NCI-H748 treated with DMSO at 0.1 percent for 48 hours (cell line): ENCODE results near the gene ELMO1.

Experiments
- DNase-seq: peaks from one replicate; lab custom pipeline; 2025; lab: John Stamatoyannopoulos, UW

The ELMO1 gene

DNA sequence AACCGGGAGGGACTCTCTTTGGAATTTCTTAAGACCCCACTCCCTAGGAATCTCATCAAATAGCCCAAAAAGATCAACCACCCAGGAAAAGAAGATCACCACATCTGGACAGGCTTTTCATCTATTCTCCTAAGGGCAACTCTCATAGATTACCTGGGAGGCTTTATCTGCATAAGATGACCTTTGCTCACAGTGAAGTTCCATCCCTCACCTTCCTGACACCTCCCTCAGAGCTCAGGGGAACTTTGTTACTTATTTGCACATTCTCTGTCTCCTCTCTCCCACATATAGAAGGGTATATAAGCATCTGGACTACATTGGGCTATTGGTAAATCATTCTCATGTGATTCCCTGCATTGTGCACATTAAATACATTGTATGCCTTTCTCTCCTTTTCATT lies 80.1 kb downstream of the ELMO1 start:
- no peak for DNase-seq

- no peak for DNase-seq
Observed at GRCh38 chr7:37367010-37367409, 81.7 kb downstream of the ELMO1 start.

DNA sequence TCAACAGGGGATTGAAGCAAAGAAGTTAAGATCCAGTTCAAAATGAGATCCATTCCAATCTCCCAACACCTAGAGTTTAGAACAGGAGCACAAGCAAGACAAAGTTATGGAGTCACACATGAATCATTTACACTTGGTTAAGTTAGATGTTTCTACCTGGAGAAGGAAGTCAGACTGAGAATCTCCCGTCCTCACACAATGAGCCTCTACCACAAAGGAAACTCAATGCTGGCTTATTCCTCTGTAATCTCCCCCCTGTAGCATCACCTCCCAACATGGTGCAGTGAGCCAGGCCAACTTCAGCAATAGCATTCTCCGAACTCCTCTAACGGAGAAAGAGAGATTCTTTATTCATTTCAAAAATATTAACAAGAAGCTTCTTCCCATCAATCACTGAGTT lies 82.2 kb downstream of the ELMO1 start:
- no peak for DNase-seq

DNA sequence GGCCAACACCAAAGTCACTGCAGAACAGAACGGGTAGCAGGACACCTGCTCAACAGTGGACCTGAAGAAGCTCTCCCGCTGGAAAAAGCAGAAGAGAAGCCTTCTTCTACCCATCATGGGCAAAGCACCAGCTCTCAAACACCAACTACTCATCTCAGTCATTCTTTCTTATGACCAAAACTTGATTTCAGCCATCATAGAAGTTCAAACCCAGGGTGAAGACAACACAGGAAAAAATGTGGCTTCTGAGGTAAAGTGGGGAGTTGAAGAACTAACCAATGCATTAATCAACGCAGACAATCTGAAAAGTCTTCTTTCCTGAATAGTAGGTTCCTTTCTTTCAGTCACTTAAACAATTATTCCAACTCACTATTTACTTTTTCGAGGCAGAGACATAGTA lies 83.3 kb downstream of the ELMO1 start:
- DNase-seq = no peak

- DNase-seq = no peak
Observed at GRCh38 chr7:37364856-37365255, 83.8 kb downstream of the ELMO1 start.

GRCh38 chr7:37363536-37364491 lies 84.8 kb downstream of the ELMO1 start:
- DNase-seq = no peak

- DNase-seq = no peak
Observed at GRCh38 chr7:37362802-37363201, 85.9 kb downstream of the ELMO1 start.

DNA sequence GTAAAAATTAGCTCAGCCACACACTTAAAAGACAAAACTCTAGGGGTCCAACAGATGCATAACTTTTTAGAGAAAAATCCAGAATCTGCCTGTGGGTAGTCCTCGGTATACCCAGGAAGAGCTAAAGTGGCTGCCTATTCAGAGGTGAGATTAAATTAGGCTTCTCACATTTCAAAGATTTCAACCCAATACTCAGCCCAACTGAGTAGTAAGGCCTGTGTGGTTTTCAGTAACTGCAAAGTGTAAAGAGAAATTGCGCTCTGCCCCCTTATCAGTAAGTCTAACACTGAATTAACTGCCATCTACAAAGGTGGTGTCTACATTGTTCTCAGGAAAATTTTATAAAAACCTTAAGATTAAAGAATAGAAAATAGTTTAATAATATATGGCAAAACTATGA lies 88.2 kb downstream of the ELMO1 start:
- DNase-seq = no peak

DNA sequence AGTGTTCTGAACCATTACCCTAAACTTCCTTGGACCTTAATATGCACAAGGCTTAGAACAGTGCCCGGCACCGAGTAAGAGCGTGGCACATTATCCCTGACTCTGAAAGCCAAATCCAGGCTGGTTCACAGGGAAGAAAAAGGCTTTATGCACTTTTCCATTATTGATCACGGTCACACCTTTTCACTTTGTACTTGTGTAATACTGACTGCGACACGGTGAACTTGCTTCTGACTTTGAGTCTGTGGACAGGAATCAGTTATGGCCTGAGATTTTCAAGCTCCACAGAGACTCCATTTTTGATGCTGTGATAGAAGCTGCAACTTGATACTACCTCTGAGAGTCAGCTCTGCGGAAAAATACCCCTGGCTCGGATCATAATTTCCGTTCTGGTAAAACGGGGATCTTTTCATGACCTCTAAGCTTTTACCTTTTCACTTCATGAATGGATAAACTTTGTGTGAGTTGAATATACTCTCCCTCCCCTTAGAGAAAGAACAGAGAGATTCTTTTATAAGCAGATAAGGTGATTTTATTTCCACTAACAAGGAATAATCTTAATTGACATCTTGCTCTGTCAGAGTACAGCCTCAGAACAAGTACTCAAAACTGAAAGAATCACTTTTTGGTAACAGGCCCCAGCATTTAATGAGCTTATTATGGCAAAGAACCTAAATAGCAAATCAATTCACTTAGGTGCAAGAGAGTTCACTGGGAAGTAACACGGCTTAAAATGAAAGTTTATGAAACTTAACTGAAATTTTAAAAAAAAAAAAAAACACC lies 88.8 kb downstream of the ELMO1 start:
- no peak for DNase-seq

DNA sequence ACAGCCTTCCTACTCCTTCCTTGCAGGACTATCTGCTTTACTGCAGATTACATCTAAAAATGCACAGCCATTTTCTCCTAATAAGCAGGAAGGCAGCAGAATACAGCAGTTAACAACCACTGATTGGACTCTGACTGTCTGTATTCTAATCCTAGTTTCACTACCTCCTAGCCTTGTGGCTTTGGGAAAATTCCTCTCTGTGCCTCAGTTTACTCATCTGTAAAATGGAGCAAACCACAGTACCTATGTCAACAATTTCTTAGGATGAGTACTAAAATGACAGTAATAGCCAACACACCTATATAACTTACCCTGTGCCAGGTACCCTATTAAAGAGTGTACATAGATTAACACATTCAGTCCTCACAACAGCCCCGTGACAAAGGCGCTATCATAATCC lies 89.5 kb downstream of the ELMO1 start:
- no peak for DNase-seq

DNA sequence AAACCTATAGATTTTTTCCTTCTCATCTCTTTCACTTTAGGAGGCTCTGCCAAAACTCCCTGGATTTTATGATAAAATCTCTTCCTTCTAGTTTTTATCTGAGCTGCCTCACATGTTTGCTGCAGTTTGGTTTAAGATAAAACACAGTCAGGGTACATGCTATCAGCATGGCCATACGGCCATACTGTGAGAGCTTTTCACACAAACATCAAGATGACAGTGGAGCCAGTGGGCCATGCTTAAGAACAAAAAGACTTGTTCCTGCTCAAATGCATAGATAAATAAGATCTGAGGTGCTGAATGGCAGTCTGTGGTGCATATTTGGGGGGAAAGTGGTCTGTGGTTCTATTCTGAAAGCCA lies 91.0 kb downstream of the ELMO1 start:
- no peak for DNase-seq

DNA sequence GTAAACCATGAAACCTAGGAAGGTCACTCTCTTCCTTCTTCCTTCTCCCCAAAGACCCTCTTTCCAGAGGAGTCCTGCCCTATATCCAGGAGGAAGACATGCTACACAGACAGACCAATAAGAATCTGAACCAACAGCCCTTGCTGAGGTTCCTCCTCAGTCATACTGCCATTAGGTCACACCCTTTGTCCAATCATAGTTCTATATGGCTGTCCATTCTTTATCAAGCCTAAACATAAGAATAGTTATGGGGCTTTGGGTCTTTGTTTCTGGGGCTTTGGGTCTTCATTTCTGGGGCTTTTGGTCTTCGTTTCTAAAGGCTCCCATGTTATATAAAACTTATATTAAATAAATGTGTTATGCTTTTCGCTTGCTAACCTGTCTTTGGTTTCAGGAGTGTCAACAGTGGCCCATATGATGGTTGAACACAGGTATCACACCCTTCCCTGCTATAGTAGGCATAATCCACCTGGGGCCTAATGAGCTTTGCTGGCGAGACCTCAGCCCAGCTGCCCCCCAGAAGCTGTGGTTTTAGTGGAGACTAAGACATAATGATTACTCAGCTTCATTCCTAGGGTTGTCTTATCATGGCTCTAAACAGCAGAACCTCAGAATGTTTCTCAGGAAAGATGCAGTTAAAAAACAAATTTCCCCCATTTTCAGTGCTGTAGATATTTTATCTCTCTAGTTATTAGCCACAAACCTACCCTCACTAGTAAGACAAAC lies 91.6 kb downstream of the ELMO1 start:
- DNase-seq = no peak

DNA sequence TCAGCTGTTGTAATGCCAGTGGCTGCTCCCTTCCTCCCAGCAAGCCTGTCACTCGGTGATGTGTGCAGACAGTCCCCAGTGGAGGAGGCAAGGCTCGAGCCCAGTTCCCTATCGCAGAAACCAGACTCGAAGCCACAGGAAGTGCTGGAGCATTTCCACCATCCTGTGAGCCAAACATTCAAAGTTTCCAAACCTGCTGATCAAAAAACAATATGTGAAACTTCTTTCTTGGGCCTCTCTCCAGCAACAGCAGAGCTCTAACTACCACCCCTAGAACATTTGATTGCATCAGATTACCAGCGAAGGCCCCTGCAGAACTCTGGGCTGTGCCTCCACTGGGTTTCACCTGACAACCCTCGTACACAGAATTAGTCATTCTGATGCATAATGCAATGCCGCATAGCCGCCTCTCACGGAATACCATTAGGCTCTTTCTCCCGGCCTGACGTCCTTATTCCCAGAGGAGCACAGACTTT lies 94.0 kb downstream of the ELMO1 start:
- no peak for DNase-seq

- no peak for DNase-seq
Observed at GRCh38 chr7:37353949-37354655, 94.6 kb downstream of the ELMO1 start.

DNA sequence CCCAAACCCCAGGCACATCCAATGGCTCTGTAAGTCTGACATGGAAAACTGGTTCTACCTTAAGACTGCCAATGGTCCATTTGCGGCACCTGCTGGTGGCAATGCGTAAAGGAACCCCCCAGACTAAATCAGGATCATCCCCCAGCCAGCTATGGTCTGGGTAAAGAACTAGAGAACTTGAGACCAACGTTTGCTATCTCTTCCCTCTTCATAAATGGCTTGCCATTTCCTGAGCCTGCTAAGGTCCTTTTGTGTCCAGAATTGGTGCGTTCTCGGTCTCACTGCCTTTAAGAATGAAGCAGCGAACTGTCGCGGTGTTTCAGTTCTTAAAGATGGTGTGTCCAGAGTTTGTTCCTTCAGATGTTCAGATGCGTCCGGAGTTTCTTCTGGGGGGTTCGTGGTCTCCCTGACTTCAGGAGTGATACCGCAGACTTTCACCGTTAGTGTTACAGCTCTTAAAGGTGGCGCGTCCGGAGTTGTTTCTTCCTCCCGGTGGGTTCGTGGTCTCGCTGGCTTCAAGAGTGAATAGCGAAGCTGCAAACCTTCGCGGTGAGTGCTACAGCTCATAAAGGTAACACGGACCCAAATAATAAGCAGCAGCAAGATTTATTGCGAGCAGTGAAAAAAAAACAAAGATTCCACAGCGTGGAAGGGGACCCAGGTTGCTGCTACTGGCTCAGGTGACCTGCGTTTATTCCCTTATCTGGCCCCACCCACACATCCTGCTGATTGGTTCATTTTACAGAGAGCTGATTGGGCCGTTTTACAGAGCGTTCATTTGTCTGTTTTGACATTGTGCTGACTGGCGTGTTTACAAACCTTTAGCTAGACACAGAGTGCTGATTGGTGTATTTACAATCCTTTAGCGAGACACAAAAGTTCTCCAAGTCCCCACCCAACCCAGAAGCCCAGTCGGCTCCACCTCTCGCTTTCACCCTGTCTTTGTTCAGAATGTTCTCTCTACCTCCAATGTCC lies 95.4 kb downstream of the ELMO1 start:
- DNase-seq = peak; percentile 11

DNA sequence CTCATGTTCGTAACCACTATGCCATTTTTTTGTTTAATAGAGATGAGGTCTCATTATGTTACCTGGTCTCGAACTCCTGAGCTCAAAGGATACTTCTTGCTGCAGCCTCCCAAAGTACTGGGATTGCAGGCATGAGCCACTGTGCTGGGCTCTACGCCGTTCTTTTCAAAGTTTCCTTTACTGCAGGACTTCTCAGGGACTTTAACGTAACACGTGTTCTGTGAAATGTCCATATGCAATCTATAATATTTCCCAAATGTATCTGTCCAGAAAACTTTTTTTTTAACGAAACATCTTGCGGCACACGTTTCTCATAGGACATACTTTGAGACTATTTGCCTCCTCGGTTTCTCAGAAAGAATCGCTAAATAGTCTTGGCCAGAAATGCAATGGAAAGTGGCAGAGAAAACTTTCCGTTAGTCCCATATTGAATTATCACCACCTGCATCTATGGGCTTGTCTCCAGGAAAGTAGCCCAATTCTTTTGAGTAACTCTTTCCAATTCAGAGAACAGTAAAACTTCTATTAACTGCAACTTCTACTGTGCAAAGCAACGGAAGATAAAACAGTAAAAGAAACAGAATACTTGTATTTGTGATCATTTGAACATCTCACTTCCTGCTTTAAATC lies 96.3 kb downstream of the ELMO1 start:
- DNase-seq = no peak

DNA sequence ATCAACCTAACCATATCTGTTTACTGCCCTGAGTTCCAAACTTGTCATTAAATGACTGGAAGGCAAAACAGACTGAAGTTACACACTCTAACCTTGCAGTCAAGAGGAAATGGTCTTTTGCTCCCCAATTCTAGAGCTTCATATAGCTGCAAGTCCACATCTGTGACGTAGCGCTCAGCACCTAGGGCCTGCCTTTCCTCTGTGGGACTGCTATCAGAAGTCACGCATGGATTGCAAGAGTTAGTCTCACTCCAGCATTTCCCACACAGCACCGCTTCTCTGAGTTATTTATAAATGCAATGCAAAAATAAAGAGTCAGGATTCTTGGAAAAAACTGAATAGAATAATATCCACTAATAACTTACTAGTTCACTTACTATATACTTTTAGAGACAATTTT lies 96.9 kb downstream of the ELMO1 start:
- no peak for DNase-seq

GRCh38 chr7:37349979-37350590 lies 98.6 kb downstream of the ELMO1 start:
- DNase-seq = no peak

GRCh38 chr7:37348982-37349381 lies 99.7 kb downstream of the ELMO1 start:
- DNase-seq = no peak

DNA sequence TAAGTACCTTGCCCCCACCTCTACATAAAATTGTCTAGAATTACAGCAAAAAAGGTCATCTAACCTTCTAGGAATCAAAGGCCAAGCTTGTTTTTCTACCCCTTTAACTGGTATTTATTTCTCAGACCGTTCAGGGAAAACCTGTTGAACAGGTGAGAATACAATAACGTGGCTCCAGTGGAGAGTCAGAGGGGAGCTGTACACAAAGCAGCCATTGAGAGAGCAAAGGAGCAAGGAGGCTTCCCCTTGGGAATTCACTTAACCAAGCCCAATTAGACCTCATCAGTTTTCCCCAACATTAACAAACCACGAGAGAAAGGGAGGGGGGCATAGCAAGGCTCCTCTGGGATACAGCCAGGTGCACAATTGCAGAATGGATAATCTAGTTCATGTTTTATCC lies 101.9 kb downstream of the ELMO1 start:
- peak; percentile 92 for DNase-seq
